OCI-LY7 (cell line): ENCODE data around the gene CHTF8. TPM values are rescaled to one million over a fixed set of nuclear protein-coding genes. Genes with fewer than 3 reads are reported as not detected.

Experiments used
- BruUV-seq: library from RNA; stranded (reverse); fragments of 400-500 nt; replicated peaks from 2 replicates; lab custom pipeline; 2021; lab: Mats Ljungman, UMichigan
- CTCF ChIA-PET: fragments of 300-600 bp; sonication (Branson Sonifier 250); formaldehyde crosslinking; loops from one replicate; lab custom pipeline; 2022; ENCODE audit warnings: antibody characterized with exemption; ENCODE audit not compliant: unreplicated experiment; lab: Charles Lee
- POLR2A ChIA-PET: fragments of 300-600 bp; sonication (Branson Sonifier 250); formaldehyde crosslinking; loops from one replicate; lab custom pipeline; 2022; ENCODE audit warnings: antibody characterized with exemption; lab: Charles Lee
- DNase-seq: peaks from one replicate; pipeline ENCODE4 v3.0.0-alpha.2; 2015; ENCODE audit warnings: low spot score
- H2AFZ ChIP-seq: fragments of 200-600 bp; sonication (generic), shearing (Covaris generic); 2 replicates; pipeline ENCODE4 v1.6.1; 2014; ENCODE audit warnings: mild to moderate bottlenecking, antibody characterized with exemption, low read length, moderate library complexity
- H3K27ac ChIP-seq: fragments of 200-600 bp; sonication (generic); 2 replicates; pipeline ENCODE4 v1.5.1; 2014; ENCODE audit warnings: mixed run types, low read depth, mild to moderate bottlenecking, moderate library complexity, low read length, inconsistent platforms; ENCODE audit not compliant: poor library complexity, severe bottlenecking
- H3K36me3 ChIP-seq: fragments of 200-600 bp; sonication (generic); 2 replicates; pipeline ENCODE4 v1.6.1; 2014; ENCODE audit warnings: mild to moderate bottlenecking, antibody characterized with exemption, low read length, moderate library complexity, mixed read lengths; ENCODE audit not compliant: insufficient read depth
- H3K4me1 ChIP-seq: fragments of 200-600 bp; sonication (generic); 2 replicates; pipeline ENCODE4 v1.5.1; 2014; ENCODE audit warnings: mild to moderate bottlenecking, low read length; ENCODE audit not compliant: insufficient read depth, poor library complexity, severe bottlenecking
- H3K4me2 ChIP-seq: fragments of 200-600 bp; sonication (generic); 2 replicates; pipeline ENCODE4 v1.6.1; 2014; ENCODE audit warnings: mild to moderate bottlenecking, low read length
- H3K4me3 ChIP-seq: fragments of 200-600 bp; sonication (generic); 2 replicates; pipeline ENCODE4 v1.5.1; 2014; ENCODE audit warnings: mild to moderate bottlenecking, low read depth, low read length; ENCODE audit not compliant: poor library complexity, severe bottlenecking
- H3K79me2 ChIP-seq: fragments of 200-600 bp; sonication (generic); 2 replicates; pipeline ENCODE4 v1.6.1; 2016; ENCODE audit warnings: low read depth, mild to moderate bottlenecking, low read length, moderate library complexity, mixed read lengths; ENCODE audit not compliant: insufficient read depth
- H3K9me2 ChIP-seq: fragments of 200-600 bp; sonication (generic); 2 replicates; pipeline ENCODE4 v1.6.1; 2016; ENCODE audit warnings: mild to moderate bottlenecking, low read length, mixed read lengths; ENCODE audit not compliant: insufficient read depth
- H3K9me3 ChIP-seq: fragments of 200-600 bp; sonication (generic); 2 replicates; pipeline ENCODE4 v1.6.1; 2014; ENCODE audit warnings: mild to moderate bottlenecking, mixed run types, low read length, mixed read lengths
- H4K20me1 ChIP-seq: fragments of 200-600 bp; sonication (generic); 2 replicates; pipeline ENCODE4 v1.6.1; 2014; ENCODE audit warnings: mild to moderate bottlenecking, antibody characterized with exemption, low read length, moderate library complexity, mixed read lengths; ENCODE audit not compliant: insufficient read depth
- EZH2phosphoT487 ChIP-seq: fragments of 200-600 bp; sonication (generic); IDR thresholded peaks from 2 replicates; pipeline ENCODE4 v1.6.1; 2018; ENCODE audit warnings: low read depth, borderline replicate concordance, mild to moderate bottlenecking, mixed run types, antibody characterized with exemption, low read length, moderate library complexity, mixed read lengths
- intact Hi-C: fragments of 100-400 bp; cut with micrococcal nuclease; formaldehyde crosslinking; loops from one replicate; pipeline ENCODE4 v1.10.0; 2022; ENCODE audit not compliant: unreplicated experiment
- total RNA-seq, 2 experiments: library from RNA; depleted of rRNA in 1 of 2; stranded (reverse); fragments of >200 nt in 1 of 2; shearing (Covaris generic) in 1 of 2; gene quantifications; 2 replicates each; pipeline ENCODE4 v1.2.3, GENCODE V29; 2014 to 2022
- TF ChIP-seq, protein P1 (sequence below): fragments of 200-600 bp; sonication (generic); conservative IDR thresholded peaks from 2 replicates; pipeline ENCODE4 v1.5.1; 2014; ENCODE audit warnings: mild to moderate bottlenecking, antibody characterized with exemption, low read length, moderate library complexity, mixed read lengths

CHTF8 gene
- total RNA-seq, 2 experiments from 2014 or later, result 58.8 to 151 TPM

DNA sequence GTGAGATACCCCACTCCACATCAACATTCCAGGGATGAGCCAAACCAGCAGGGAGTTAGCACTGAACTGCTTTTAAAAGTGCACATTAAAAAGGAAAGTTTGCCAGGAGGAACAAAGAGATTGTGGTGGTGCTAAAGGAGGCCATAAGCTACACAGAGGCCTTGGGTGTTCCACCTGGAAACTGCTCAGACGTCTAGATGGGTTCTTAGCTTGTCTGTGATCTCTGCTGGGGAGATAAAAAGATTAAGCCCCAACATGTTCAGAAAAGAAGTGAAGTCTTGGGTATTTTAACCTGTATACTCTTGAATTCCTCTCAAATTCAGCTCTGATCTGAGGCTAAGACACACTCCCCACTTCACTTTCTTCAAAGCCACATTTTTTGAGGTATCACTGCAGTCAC lies 16.6 kb downstream of the CHTF8 start:
- BruUV-seq, result no TSS peak

DNA sequence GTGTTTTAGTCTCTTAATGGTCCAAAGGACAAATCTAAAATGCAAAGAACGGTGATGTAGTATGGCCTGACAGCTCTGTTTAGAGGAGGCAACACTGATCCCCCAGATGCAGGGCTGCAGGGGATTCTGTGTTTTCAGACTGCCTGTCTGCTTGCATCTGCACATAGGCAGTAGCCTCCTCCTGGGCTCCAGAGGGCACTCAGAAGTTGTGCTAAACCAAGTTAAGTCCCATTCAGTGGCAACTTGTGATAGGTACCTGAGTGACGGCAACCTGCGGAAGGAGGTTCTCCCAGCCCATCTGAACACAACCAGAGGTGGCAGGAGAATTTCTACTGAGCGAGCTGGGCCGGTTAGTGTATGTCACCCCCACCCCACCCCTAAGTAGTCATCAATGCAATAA lies 17.0 kb downstream of the CHTF8 start:
- peaks cover 55% of the 10 kb centered on the region for H3K36me3 ChIP-seq
- H3K4me3 ChIP-seq, result no peak overlapping the region
- no peaks in the 10 kb centered on the region for H3K9me3 ChIP-seq
- POLR2A ChIA-PET, result no interaction called here
- H3K4me1 ChIP-seq, result no peaks in the 10 kb centered on the region
- no peak for DNase-seq
- H4K20me1 ChIP-seq, result no peaks in the 10 kb centered on the region
- no peaks in the 10 kb centered on the region for H3K79me2 ChIP-seq
- intact Hi-C loops, result no loop called here
- H3K27ac ChIP-seq, result no peak overlapping the region
- H3K9me2 ChIP-seq, result no peaks in the 10 kb centered on the region
- CTCF ChIA-PET, result no interaction called here
- no peak overlapping the region for H3K4me2 ChIP-seq
- BruUV-seq, result no TSS peak
- no peak overlapping the region for H2AFZ ChIP-seq
- TF ChIP-seq, protein P1, sequence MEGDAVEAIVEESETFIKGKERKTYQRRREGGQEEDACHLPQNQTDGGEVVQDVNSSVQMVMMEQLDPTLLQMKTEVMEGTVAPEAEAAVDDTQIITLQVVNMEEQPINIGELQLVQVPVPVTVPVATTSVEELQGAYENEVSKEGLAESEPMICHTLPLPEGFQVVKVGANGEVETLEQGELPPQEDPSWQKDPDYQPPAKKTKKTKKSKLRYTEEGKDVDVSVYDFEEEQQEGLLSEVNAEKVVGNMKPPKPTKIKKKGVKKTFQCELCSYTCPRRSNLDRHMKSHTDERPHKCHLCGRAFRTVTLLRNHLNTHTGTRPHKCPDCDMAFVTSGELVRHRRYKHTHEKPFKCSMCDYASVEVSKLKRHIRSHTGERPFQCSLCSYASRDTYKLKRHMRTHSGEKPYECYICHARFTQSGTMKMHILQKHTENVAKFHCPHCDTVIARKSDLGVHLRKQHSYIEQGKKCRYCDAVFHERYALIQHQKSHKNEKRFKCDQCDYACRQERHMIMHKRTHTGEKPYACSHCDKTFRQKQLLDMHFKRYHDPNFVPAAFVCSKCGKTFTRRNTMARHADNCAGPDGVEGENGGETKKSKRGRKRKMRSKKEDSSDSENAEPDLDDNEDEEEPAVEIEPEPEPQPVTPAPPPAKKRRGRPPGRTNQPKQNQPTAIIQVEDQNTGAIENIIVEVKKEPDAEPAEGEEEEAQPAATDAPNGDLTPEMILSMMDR, result no peak
- no peak for TF ChIP-seq EZH2phosphoT487

More for the DNA sequence above, 16.6 kb downstream of the CHTF8 start:
- no peaks in the 10 kb centered on the region for H3K9me2 ChIP-seq
- no peaks in the 10 kb centered on the region for H3K9me3 ChIP-seq
- H3K27ac ChIP-seq, result no peak overlapping the region
- no peak overlapping the region for H3K4me2 ChIP-seq
- no peak for TF ChIP-seq EZH2phosphoT487
- TF ChIP-seq, protein P1, result no peak
- ChIA-PET POLR2A (no interaction called here), CTCF (no interaction called here)
- H3K4me3 ChIP-seq, result no peak overlapping the region
- no peaks in the 10 kb centered on the region for H3K4me1 ChIP-seq
- H3K36me3 ChIP-seq, result peaks cover 60% of the 10 kb centered on the region
- H3K79me2 ChIP-seq, result no peaks in the 10 kb centered on the region
- no peak overlapping the region for H2AFZ ChIP-seq
- H4K20me1 ChIP-seq, result no peaks in the 10 kb centered on the region
- DNase-seq, result no peak
- intact Hi-C loops, result no loop called here

DNA sequence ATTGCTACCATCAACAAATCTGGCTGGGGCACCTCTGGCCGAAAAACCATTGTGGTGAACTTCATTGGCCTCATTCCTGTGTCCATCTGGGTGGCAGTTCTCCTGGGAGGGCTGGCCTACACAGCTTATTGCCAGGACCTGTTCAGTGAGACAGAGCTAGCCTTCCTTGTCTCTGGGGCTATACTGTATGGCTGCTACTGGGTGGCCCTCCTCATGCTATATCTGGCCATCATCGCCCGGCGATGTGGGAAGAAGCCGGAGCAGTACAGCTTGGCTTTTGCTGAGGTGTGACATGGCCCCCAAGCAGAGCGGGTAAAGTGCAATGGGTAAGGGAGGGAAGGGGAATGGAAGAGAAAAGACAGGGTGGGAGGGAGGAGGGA lies 17.4 kb downstream of the CHTF8 start:
- CTCF ChIA-PET, result no interaction called here
- Histone ChIP-seq H3K4me2 (no peak overlapping the region), H3K36me3 (peaks cover 51% of the 10 kb centered on the region), H3K4me1 (no peaks in the 10 kb centered on the region), H3K27ac (no peak overlapping the region), H3K9me2 (no peaks in the 10 kb centered on the region), H4K20me1 (no peaks in the 10 kb centered on the region), H3K79me2 (no peaks in the 10 kb centered on the region), H2AFZ (no peak overlapping the region), H3K9me3 (no peaks in the 10 kb centered on the region), H3K4me3 (no peak overlapping the region)
- BruUV-seq, result no TSS peak
- TF ChIP-seq, protein P1, result no peak
- no peak for TF ChIP-seq EZH2phosphoT487
- intact Hi-C loops, result no loop called here
- POLR2A ChIA-PET, result no interaction called here
- no peak for DNase-seq
